LNCaP clone FGC (cell line): ENCODE data around the gene MRPS15.

Experiments used
- DNase-seq: peaks from one replicate; pipeline ENCODE4 v3.0.0-alpha.2; 2011; ENCODE audit warnings: low read depth
- H3K4me3 ChIP-seq: 2 replicates; pipeline ENCODE4 v1.5.1; 2011; ENCODE audit warnings: mild to moderate bottlenecking, low read depth, low read length, control low read depth
- TF ChIP-seq, protein P1 (sequence below): IDR thresholded peaks from 2 replicates; pipeline ENCODE4 v1.5.1; 2012; ENCODE audit warnings: mild to moderate bottlenecking; ENCODE audit not compliant: control insufficient read depth, insufficient read depth; ENCODE audit errors: extremely low read depth

The MRPS15 gene

GRCh38 chr1:36438715-36439114 is 25.5 kb downstream of the MRPS15 start:
- TF ChIP-seq, protein P1, sequence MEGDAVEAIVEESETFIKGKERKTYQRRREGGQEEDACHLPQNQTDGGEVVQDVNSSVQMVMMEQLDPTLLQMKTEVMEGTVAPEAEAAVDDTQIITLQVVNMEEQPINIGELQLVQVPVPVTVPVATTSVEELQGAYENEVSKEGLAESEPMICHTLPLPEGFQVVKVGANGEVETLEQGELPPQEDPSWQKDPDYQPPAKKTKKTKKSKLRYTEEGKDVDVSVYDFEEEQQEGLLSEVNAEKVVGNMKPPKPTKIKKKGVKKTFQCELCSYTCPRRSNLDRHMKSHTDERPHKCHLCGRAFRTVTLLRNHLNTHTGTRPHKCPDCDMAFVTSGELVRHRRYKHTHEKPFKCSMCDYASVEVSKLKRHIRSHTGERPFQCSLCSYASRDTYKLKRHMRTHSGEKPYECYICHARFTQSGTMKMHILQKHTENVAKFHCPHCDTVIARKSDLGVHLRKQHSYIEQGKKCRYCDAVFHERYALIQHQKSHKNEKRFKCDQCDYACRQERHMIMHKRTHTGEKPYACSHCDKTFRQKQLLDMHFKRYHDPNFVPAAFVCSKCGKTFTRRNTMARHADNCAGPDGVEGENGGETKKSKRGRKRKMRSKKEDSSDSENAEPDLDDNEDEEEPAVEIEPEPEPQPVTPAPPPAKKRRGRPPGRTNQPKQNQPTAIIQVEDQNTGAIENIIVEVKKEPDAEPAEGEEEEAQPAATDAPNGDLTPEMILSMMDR, result no peak
- no peak for DNase-seq
- no peak overlapping the region for H3K4me3 ChIP-seq

DNA sequence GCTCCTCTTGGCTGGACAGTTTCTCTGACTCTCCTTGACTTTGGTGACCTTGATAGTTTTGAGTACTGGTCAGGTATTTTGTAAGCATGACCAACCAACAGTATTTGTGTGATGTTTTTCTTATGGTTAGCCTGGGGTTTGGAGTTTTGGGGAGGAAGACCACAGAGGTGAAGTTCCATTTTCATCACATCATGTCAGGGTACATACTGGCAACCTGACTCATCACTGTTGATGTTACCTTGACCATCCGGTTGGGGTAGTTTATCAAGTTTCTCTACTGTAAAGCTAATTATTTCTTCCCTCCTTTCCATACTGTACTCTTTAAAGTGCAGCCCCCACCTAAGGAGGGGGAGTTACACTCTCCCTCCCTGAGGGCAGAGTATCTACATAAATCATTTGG is 27.4 kb downstream of the MRPS15 start:
- TF ChIP-seq, protein P1, result no peak
- H3K4me3 ChIP-seq, result no peak overlapping the region
- DNase-seq, result peak; percentile 51

DNA sequence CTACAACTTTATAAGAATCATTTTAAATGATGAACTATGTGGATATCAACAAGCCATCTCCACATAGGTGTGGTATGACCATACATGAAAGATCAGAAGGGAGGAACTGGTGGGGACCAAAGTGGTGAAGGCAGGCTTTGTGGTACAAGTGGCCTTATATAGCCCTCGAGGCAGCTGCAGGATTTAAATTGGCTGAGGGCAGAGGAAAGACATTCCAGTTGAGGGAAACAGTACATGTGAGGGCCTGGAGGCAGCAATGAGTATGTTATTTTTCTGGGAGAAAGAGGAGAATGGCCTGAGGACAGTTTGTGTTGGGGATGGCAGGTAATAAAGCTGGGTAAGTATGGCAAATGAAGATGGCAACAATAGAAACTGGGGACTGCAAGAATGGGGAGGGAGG is 31.1 kb downstream of the MRPS15 start:
- DNase-seq, result no peak
- TF ChIP-seq, protein P1, result no peak
- no peak overlapping the region for H3K4me3 ChIP-seq

DNA sequence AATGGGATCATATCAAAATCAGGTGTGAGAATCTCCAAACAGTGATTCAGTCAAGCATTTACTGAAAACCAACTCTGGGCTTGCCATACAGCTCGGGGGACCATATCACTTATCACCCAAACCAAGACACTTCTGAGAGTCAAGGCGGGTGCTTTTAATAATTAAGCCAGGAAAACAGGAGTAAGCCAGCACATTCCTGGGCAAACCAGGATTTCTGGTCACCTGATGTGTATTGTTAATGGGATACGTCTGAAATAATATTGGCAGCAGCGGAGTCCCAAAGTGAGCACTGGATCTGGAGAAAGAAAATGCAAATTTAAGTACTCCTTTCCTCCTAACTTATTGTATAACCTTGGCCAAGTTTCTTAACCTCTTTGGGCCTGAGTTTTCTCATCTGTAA is 31.6 kb downstream of the MRPS15 start:
- no peak overlapping the region for H3K4me3 ChIP-seq
- TF ChIP-seq, protein P1, result no peak
- no peak for DNase-seq

DNA sequence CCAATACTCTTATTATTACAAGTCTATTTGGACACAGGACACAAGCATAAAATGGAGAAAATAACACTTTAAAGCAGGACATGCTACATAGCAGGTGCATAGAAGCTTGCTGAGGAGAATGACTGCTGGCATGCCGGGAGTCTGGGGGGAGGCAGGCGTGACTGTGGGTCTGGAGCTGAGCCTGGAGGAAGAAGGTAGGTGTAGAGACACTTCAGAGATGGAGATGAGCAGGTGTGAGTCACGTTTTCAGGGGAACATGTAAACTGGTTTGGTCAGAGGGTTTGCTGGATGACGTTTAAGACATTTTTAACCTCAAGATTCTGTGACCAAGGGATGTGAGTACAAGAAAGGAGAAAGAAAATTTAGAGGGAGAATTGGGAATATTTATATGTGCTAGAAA is 38.4 kb downstream of the MRPS15 start:
- DNase-seq, result no peak
- no peak overlapping the region for H3K4me3 ChIP-seq
- TF ChIP-seq, protein P1, result no peak

DNA sequence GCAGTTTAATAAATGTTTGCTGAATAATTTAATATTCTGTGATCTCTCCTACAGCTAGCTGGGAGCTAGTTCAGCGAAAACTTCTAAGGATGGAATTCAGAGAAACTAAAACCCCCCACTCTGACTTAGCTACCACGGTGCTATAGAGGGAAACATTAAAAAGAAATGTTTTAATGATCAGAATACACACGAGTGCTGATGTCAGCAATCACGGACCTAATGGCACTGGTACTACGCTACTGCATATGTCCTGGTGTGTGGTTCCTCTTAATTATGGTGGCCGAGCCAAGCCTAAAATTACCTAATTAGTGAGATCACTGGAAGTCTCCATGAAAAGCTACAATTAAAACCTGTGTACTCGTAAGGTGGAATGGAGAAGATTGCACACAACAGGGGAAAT is 42.5 kb downstream of the MRPS15 start:
- TF ChIP-seq, protein P1, result no peak
- no peak for DNase-seq
- no peak overlapping the region for H3K4me3 ChIP-seq

DNA sequence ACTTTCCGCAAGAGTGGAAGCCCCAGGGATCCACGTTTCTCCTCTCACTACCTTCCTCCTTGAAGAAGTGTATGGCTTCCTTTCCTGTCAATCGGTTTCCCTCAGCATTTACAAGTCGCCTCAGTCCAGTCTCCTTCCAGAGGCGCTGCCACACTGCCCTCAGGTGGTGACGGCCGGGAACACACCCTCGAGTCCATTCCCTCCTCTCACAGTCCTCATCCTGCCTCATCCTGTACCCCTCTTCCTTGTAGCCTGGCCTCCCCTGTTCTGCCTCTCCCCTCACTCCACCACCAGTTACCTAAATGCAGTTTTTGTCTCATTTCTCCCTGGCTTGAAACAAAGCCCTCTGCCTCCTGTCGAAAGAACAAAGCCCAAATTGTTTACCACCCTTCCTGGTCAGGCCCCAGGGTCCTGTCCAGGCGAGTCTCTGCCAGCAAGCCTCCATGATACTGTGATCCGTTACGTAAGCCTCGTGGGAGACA is 43.3 kb downstream of the MRPS15 start:
- no peak overlapping the region for H3K4me3 ChIP-seq
- TF ChIP-seq, protein P1, result peak; percentile 98

More for the DNA sequence above, 43.3 kb downstream of the MRPS15 start:
- DNase-seq, result peak; percentile 54
